MM.1S (cell line): ENCODE data around the gene SLC1A7.

Source experiments
- CTCF ChIP-seq: fragments of 300-600 bp; sonication (generic); IDR thresholded peaks from 2 replicates; pipeline ENCODE4 v1.5.1; 2016; ENCODE audit warnings: antibody characterized with exemption, low read length, mixed read lengths
- EZH2 ChIP-seq: fragments of 300-600 bp; sonication (generic); optimal IDR thresholded peaks from 2 replicates; pipeline ENCODE3; 2017; ENCODE audit warnings: low read depth, mild to moderate bottlenecking, antibody characterized with exemption, low read length, mixed read lengths
- EZH2phosphoT487 ChIP-seq: fragments of 300-600 bp; sonication (generic); IDR thresholded peaks from 2 replicates; pipeline ENCODE4 v1.6.1; 2018; ENCODE audit warnings: antibody characterized with exemption, low read length

DNA sequence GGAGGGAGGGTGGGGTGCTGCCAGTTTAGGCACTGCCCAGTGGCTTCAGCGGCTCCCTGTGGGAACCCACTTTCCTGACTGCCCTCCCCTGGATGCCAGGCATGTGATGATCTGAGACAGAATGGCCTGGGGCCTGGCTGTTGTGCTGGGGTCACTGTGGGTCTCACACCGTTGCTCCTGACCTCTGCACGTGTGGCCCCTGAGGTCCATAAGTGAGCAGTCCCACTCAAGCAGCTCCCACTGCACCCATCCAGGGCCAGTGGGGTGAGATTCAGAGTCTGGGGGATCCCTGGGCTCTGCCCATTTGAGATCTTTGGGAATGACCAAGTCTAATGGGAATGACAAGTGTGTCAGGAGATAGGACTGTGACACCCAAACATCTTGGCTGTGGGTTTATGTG, 62.4 kb downstream of the SLC1A7 start:
- TF ChIP-seq CTCF (no peak), EZH2 (no peak), EZH2phosphoT487 (no peak)
